Sigmoid colon (tissue), 7 donors: ENCODE data around the gene ACVR2A. TPM values are rescaled to one million over a fixed set of nuclear protein-coding genes. Genes with fewer than 3 reads are reported as not detected.

ENCODE experiments used
- DNase-seq: peaks from one replicate; pipeline ENCODE4 v3.0.0-alpha.2; 2019
- H3K27ac ChIP-seq, 4 donors: fragments of 200-600 bp; sonication (generic); one replicate each; pipeline ENCODE4 v1.5.1; 2016 to 2019; ENCODE audit warnings: mild to moderate bottlenecking in 1 of 4
- H3K27me3 ChIP-seq, 3 donors: fragments of 200-600 bp; sonication (generic); one replicate each; pipeline ENCODE4 v1.5.1; 2019; ENCODE audit warnings: mild to moderate bottlenecking in 1 of 3
- H3K36me3 ChIP-seq, 4 donors: fragments of 200-600 bp; sonication (generic); one replicate each; pipeline ENCODE4 v1.5.1; 2016 to 2019
- H3K4me1 ChIP-seq, 4 donors: fragments of 200-600 bp; sonication (generic); one replicate each; pipeline ENCODE4 v1.5.1; 2017 to 2019
- H3K4me3 ChIP-seq, 4 donors: fragments of 200-600 bp; sonication (generic); one replicate each; pipeline ENCODE4 v1.5.1; 2017 to 2019; ENCODE audit warnings: mild to moderate bottlenecking in 2 of 4, moderate library complexity in 1 of 4
- H3K9me3 ChIP-seq, 4 donors: fragments of 200-600 bp in 3 of 4; sonication (generic) in 3 of 4; one replicate each; pipeline versions ENCODE4 v1.5.1 to v1.6.1; 2013 to 2019
- CTCF ChIP-seq, 4 experiments: fragments of 450-650 bp in 3 of 4; fragments of 200-600 bp in 1 of 4; IDR thresholded peaks; one replicate each; pipeline ENCODE4 v1.5.1; 2016 to 2019; ENCODE audit warnings: antibody characterized with exemption in 4 of 4, mild to moderate bottlenecking in 3 of 4, moderate library complexity in 2 of 4
- EP300 ChIP-seq, 4 donors: sonication (generic); formaldehyde crosslinking; IDR thresholded peaks; one replicate each; pipeline ENCODE4 v1.6.1; 2017; ENCODE audit warnings: antibody characterized with exemption in 4 of 4
- POLR2A ChIP-seq, 2 donors: fragments of 450-650 bp; IDR thresholded peaks; one replicate each; pipeline ENCODE4 v1.6.1; 2016; ENCODE audit warnings: antibody characterized with exemption in 2 of 2, mild to moderate bottlenecking in 2 of 2, moderate library complexity in 2 of 2
- POLR2AphosphoS5 ChIP-seq, 4 donors: sonication (generic); formaldehyde crosslinking; IDR thresholded peaks; one replicate each; pipeline ENCODE4 v1.6.1; 2017; ENCODE audit warnings: antibody characterized with exemption in 4 of 4
- WGBS, 2 donors: extraction: QIAGEN DNeasy Blood & Tissue Kit; methylation state at CpG; one replicate each; pipeline ENCODE4 v1.1.7; 2013; 5-methylcytosine and 5-hydroxymethylcytosine counted together
- intact Hi-C: fragments of 100-400 bp; cut with DNase I; formaldehyde crosslinking; loops from one replicate; pipeline ENCODE4 v1.15.1; 2023
- polyA plus RNA-seq, 3 donors: library from polyadenylated mRNA; stranded (reverse); fragments of 200-250 nt; gene quantifications; one replicate each; pipeline ENCODE4 v1.2.3, GENCODE V29; 2013
- small RNA-seq, 3 donors: library from RNA; depleted of rRNA; stranded (forward); fragments of <200 nt; gene quantifications; one replicate each; pipeline ENCODE3, GENCODE V24; 2016
- total RNA-seq, 4 donors: library from RNA; depleted of rRNA; stranded (reverse); fragments of >200 nt; gene quantifications; one replicate each; pipeline ENCODE4 v1.1.0, GENCODE V29; 2016
- donor health status: healthy with polysubstance abuse.
- donor health status: Bipolar disorder and iron deficiency.
- donor health status: healthy.

The ACVR2A gene
- total and polyA plus RNA-seq, 7 donors, result 2.1 to 54.4 (median 28.2) TPM

- WGBS, 2 donors, result 97 to 99% methylated on average over 3 of the region's 3 CpGs
- Histone ChIP-seq H3K4me3 (no peak overlapping the region), H3K4me1 (peaks cover 0 to 32% (median 7%) of the 10 kb centered on the region in 4 donors), H3K9me3 (no peaks in the 10 kb centered on the region), H3K36me3 (peaks cover 0 to 6% (median 0%) of the 10 kb centered on the region in 4 donors), H3K27me3 (no peaks in the 10 kb centered on the region), H3K27ac (no peak overlapping the region)
- DNase-seq, result no peak
- TF ChIP-seq EP300 (IDR thresholded peaks at IDR 0.05) (no peak), POLR2AphosphoS5 (IDR thresholded peaks at IDR 0.05) (no peak), POLR2A (IDR thresholded peaks at IDR 0.05) (no peak), CTCF (IDR thresholded peaks at IDR 0.05) (no peak)
- intact Hi-C loops, result no loop called here
These were observed 132.8 kb downstream of the ACVR2A start for GRCh38 chr2:147977679-147978078.

Small RNA genes lying within 50 kb of the gene (small RNA-seq; reads per million reads assigned to genes)
- 0 reads per million in 3 donors for gene RNU6-1275P

Other genes starting within 250 kb of the ACVR2A start
- 10 to 100 TPM; 61.8 to 89.5 (median 76.6) TPM for gene ORC4, start 175.7 kb downstream of the ACVR2A start, total RNA-seq
- 10 to 100 TPM; 14.4 to 19.4 (median 15.2) TPM for gene ORC4, start 175.7 kb downstream of the ACVR2A start, polyA plus RNA-seq
- 10 to 100 TPM; 67.0 to 81.1 (median 74.5) TPM for gene MBD5, start 176.1 kb downstream of the ACVR2A start, total RNA-seq
- gene MBD5, start 176.1 kb downstream of the ACVR2A start, polyA plus RNA-seq, result 1 to 10 TPM; 2.3 to 8.4 (median 3.6) TPM